Psoas muscle (tissue), 8 donors: Measurements from ENCODE around the gene MEF2A. TPM values are rescaled to one million over a fixed set of nuclear protein-coding genes. Genes with fewer than 3 reads are reported as not detected.

Experiments
- ATAC-seq, 4 donors: fragments of 200-7000 bp; cut with Tn5 transposase; one replicate each; pipeline ENCODE4 v1.9.1; 2020; ENCODE audit warnings: moderate library complexity in 3 of 4, mild to moderate bottlenecking in 2 of 4
- DNase-seq, 2 donors: peaks; one replicate each; pipeline ENCODE4 v3.0.0-alpha.2; 2020
- H3K27ac ChIP-seq: fragments of 200-600 bp; one replicate; pipeline ENCODE4 v1.8.0; 2022
- H3K27me3 ChIP-seq, 3 donors: fragments of 200-600 bp in 1 of 3; one replicate each; pipeline versions ENCODE4 v1.6.1 to v1.8.0; 2013 to 2022; ENCODE audit warnings: low read length in 2 of 3, mild to moderate bottlenecking in 2 of 3, moderate library complexity in 1 of 3; ENCODE audit not compliant: insufficient read depth in 3 of 3
- H3K36me3 ChIP-seq, 2 donors: fragments of 200-600 bp in 1 of 2; one replicate each; pipeline versions ENCODE4 v1.6.1 to v1.8.0; 2013 to 2022; ENCODE audit warnings: low read depth in 1 of 2, mild to moderate bottlenecking in 1 of 2, moderate library complexity in 1 of 2; ENCODE audit not compliant: insufficient read depth in 1 of 2
- H3K4me1 ChIP-seq: fragments of 200-600 bp; one replicate; pipeline ENCODE4 v1.8.0; 2022
- H3K4me3 ChIP-seq: fragments of 200-600 bp; one replicate; pipeline ENCODE4 v1.8.0; 2022; ENCODE audit warnings: mild to moderate bottlenecking
- H3K9me3 ChIP-seq: fragments of 200-600 bp; one replicate; pipeline ENCODE4 v1.8.0; 2022
- WGBS, 3 donors: extraction: QIAGEN DNeasy Blood & Tissue Kit; methylation state at CpG; one replicate each; pipeline versions ENCODE4 v1.1.6 to v1.1.7; 2013; 5-methylcytosine and 5-hydroxymethylcytosine counted together
- intact Hi-C, 2 donors: fragments of 100-400 bp; cut with DNase I; formaldehyde crosslinking; loops; one replicate each; pipeline versions ENCODE4 v1.11.0 to v1.14.2; 2022
- polyA plus RNA-seq, 3 donors: library from polyadenylated mRNA; stranded (reverse); fragments of 200-250 nt; gene quantifications; one replicate each; pipeline ENCODE4 v1.2.3, GENCODE V29; 2013
- total RNA-seq, 4 donors: library from RNA; stranded (reverse); fragmentation: NEBNext Ultra II Directional in 2 of 4; extraction: Animal tissue kit (Norgen Biotek cat#: 25700) in 2 of 4; gene quantifications; one replicate each; pipeline versions ENCODE4 v1.2.1 to v1.2.4, GENCODE V29; 2021 to 2023
- TF ChIP-seq, protein P1 (sequence below): fragments of 200-600 bp; IDR thresholded peaks from one replicate; pipeline ENCODE4 v1.8.0; 2022; ENCODE audit warnings: antibody characterized with exemption
- donor health status: healthy with polysubstance abuse.
- donor health status: DM: no; HTN: no; CAD: no; lungs with moderate emphysema.
- donor health status: Bipolar disorder and iron deficiency.
- donor health status: healthy.
- donor health status: DM: yes; HTN: yes; CAD: no.
- donor health status: DM: no; HTN: no; CAD: no.
- donor health status: DM: no; HTN: no; CAD: no.
- donor health status: DM: yes; HTN: yes; CAD: no.

Gene MEF2A
- total and polyA plus RNA-seq, 7 donors, result 17.1 to 92.6 (median 63.9) TPM

DNA sequence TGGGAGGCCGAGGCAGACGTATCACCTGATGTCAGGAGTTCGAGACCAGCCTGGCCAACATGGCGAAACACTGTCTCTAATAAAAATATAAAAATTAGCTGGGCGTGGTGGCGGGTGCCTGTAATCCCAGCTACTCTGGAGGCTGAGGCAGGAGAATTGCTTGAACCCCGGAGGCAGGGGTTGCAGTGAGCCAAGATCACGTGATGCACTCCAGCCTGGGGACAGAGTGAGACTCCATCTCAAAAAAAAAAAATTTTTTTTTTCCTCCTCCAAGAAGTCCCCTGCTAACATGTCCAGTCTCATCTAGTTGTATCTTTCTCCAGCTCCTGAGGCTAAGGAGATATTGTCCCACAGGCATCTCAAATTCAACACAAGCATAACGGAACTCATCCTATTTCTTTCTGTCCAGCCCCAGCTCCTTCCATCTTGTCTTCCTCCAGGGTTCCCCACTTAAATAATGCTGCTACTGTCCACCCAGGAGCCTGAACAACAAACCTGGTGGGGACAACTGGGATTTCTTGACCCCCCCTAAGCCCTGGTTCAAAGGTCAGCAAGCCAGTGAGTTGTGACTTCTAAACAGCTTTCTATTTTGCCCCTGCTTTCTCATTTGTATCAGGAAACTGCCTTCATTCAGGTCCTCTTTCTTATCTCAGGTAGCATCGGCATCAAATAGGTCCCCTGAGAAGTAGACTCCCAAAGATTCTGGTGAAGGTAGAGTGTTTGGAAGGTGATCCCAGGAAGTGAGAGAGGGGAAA lies 4.1 kb upstream of the MEF2A start:
- H3K9me3 ChIP-seq, result no peaks in the 10 kb centered on the region
- DNase-seq, result no peak
- no peak overlapping the region for H3K4me3 ChIP-seq
- TF ChIP-seq, protein P1, sequence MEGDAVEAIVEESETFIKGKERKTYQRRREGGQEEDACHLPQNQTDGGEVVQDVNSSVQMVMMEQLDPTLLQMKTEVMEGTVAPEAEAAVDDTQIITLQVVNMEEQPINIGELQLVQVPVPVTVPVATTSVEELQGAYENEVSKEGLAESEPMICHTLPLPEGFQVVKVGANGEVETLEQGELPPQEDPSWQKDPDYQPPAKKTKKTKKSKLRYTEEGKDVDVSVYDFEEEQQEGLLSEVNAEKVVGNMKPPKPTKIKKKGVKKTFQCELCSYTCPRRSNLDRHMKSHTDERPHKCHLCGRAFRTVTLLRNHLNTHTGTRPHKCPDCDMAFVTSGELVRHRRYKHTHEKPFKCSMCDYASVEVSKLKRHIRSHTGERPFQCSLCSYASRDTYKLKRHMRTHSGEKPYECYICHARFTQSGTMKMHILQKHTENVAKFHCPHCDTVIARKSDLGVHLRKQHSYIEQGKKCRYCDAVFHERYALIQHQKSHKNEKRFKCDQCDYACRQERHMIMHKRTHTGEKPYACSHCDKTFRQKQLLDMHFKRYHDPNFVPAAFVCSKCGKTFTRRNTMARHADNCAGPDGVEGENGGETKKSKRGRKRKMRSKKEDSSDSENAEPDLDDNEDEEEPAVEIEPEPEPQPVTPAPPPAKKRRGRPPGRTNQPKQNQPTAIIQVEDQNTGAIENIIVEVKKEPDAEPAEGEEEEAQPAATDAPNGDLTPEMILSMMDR, result no peak
- H3K4me1 ChIP-seq, result peaks cover 11% of the 10 kb centered on the region
- H3K27me3 ChIP-seq, result no peaks in the 10 kb centered on the region
- intact Hi-C loops, result loop anchor here (5.0 to 10.0 kb wide), 4 partner anchors 49 to 277 kb away; no protein-coding TSS in a partner anchor
- no peak for ATAC-seq
- no peak overlapping the region for H3K27ac ChIP-seq
- H3K36me3 ChIP-seq, result no peaks in the 10 kb centered on the region
- 94 to 97% (median 96%) methylated on average over 10 of the region's 10 CpGs for WGBS, 3 donors

DNA sequence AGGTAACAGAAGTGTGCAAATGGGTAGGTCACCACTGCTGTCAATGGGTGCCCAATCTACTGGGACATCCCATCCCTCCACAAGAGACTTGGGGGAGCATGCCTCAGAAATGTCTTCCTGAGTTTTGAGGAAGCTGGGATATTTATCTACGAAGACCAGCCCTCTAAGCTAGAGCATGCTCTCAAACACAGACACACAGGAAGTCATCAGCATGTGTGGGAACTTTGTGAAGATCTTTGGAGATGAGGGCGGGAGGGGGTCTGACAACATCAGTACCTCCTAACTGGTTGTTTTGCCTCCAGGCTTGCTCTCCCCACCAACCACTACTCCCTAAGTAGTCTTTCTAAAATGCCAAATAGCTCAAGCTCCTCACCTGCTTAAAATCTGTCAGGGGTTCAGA lies 3.5 kb upstream of the MEF2A start:
- Histone ChIP-seq H3K9me3 (no peaks in the 10 kb centered on the region), H3K36me3 (no peaks in the 10 kb centered on the region), H3K4me1 (peaks cover 11% of the 10 kb centered on the region), H3K27ac (no peak overlapping the region), H3K4me3 (no peak overlapping the region), H3K27me3 (no peaks in the 10 kb centered on the region)
- WGBS, 3 donors, result 84 to 93% (median 86%) methylated on average over 2 of the region's 2 CpGs
- ATAC-seq, result no peak
- intact Hi-C loops, result loop anchor here (5.0 to 10.0 kb wide), 4 partner anchors 50 to 277 kb away; no protein-coding TSS in a partner anchor
- TF ChIP-seq, protein P1, result no peak
- DNase-seq, result no peak

DNA sequence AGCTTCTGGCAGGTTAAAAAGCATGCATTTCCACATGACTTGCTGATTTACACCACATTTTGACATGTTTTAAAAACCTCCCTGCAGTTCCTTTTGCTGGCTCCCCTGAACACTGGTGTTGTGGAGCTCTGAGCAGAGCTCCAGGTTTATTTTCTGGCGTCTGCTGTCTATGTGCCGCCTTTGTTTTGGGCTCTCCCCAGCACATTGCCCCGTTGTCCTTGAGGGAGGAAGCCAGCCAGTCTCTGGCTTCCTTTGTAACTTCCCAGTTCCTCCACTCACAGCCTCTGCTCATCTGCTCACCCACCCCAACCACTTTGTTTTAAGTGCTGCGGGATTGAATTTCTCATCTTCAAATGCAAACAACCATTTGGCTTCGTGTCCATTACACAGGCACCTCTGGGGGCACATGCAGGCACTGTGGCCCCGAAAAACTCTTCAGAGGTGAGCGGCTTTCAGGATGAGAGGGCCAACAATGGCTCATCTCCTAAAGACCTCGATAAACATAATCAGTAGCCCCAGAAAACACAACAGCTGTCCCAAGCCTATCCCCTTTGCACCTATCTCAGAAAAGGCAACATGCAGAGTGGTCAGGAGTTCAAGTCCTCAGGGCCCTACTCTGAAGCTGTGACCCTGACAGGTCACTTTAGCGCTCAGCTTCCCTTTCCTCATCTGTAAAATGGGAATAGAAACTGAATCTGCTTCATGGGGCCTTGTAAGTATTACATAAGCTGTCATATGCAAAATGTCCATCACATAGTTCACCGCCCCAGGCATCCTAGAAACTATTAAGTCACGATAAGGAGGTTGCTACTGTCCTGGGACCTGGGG lies 1.3 kb upstream of the MEF2A start:
- WGBS, 3 donors, result 24 to 33% (median 31%) methylated on average over 11 of the region's 11 CpGs
- H3K36me3 ChIP-seq, result no peaks in the 10 kb centered on the region
- H3K27ac ChIP-seq, result peak overlapping the region; percentile 93
- H3K9me3 ChIP-seq, result no peaks in the 10 kb centered on the region
- peak in 1 of 2 donors; percentile 59 for DNase-seq
- TF ChIP-seq, protein P1, result no peak
- ATAC-seq, result peak in 2 of 4 donors; percentile 0 to 10
- intact Hi-C loops, result loop anchor here (5.0 to 10.0 kb wide), 6 partner anchors 52 to 280 kb away; no protein-coding TSS in a partner anchor
- no peaks in the 10 kb centered on the region for H3K27me3 ChIP-seq
- H3K4me3 ChIP-seq, result peak overlapping the region; percentile 75
- H3K4me1 ChIP-seq, result peaks cover 29% of the 10 kb centered on the region

DNA sequence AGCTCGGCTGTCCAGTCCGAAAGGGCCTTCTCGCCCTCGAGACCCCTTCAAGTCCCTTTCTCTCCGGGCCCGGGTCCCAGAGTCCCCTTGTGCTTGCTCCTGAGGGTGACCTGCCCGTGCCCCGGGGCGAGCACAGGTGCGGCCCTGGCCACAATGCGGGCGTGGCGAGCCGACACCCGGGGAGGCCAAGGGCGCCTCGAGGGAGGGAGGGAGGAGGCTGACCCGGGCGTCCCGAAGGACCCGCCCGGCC lies 810 bp upstream of the MEF2A start:
- Histone ChIP-seq H3K4me3 (peak overlapping the region; percentile 75), H3K27ac (peak overlapping the region; percentile 93), H3K4me1 (peaks cover 35% of the 10 kb centered on the region), H3K36me3 (no peaks in the 10 kb centered on the region), H3K27me3 (no peaks in the 10 kb centered on the region), H3K9me3 (no peaks in the 10 kb centered on the region)
- 4 to 10% (median 7%) methylated on average over 10 to 22 of the region's 22 CpGs for WGBS, 3 donors
- DNase-seq (no peak), ATAC-seq (no peak)
- intact Hi-C loops, result loop anchor here (5.0 to 10.0 kb wide), 5 partner anchors 120 to 280 kb away; no protein-coding TSS in a partner anchor
- TF ChIP-seq, protein P1, result no peak
